SU-DHL-6 (cell line): ENCODE data around the gene CDH1.

ENCODE experiments used
- EZH2phosphoT487 ChIP-seq: fragments of 200-600 bp; sonication (generic), shearing (Covaris generic); conservative IDR thresholded peaks from 2 replicates; pipeline ENCODE4 v1.6.1; 2018; ENCODE audit warnings: mild to moderate bottlenecking, antibody characterized with exemption, low read length, moderate library complexity, mixed read lengths
- TF ChIP-seq, protein P1 (sequence below): fragments of 200-600 bp; sonication (generic); IDR thresholded peaks from one replicate; pipeline ENCODE4 v1.5.1; 2017; ENCODE audit warnings: antibody characterized with exemption, mild to moderate bottlenecking, low read length, moderate library complexity; ENCODE audit not compliant: insufficient read depth, poor library complexity, severe bottlenecking

DNA sequence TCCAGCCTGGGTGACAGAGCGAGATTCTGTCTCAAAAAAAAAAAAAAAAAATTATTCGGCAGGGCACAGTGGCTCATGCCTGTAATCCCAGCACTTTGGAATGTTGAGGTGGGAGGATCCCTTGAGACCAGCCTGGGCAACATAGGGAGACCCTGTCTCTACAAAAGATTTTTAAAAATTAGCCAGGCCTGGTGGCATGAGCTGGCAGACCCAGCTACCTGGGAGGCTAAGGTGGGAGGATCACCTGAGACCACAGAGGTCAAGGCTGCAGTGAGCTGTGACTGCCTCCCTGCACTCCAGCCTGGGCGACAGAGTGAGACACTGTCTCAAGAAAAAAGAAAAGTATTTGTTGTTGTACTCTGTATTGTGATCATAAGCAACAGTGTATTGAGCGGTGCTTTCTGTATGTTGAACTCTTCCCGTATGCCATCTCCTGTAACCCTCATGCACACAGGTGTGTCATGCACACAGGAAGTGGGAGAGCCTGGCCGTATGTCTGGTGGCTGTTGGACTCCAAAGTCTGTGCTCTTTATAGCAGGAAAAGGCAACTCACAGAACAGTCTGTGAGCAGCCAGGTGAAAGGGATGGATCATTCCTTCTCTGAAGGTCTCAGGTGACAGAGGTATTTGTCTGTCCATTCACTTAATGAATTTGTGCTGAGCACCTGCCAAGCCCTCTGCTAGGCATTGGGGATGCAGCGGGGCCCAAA lies 17.1 kb downstream of the CDH1 start:
- TF ChIP-seq, protein P1, sequence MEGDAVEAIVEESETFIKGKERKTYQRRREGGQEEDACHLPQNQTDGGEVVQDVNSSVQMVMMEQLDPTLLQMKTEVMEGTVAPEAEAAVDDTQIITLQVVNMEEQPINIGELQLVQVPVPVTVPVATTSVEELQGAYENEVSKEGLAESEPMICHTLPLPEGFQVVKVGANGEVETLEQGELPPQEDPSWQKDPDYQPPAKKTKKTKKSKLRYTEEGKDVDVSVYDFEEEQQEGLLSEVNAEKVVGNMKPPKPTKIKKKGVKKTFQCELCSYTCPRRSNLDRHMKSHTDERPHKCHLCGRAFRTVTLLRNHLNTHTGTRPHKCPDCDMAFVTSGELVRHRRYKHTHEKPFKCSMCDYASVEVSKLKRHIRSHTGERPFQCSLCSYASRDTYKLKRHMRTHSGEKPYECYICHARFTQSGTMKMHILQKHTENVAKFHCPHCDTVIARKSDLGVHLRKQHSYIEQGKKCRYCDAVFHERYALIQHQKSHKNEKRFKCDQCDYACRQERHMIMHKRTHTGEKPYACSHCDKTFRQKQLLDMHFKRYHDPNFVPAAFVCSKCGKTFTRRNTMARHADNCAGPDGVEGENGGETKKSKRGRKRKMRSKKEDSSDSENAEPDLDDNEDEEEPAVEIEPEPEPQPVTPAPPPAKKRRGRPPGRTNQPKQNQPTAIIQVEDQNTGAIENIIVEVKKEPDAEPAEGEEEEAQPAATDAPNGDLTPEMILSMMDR: no peak
- no peak for TF ChIP-seq EZH2phosphoT487
